Tibial nerve (tissue), 4 donors: Measurements from ENCODE around the gene CTSS.

Experiments used
- CTCF ChIP-seq, 5 experiments: fragments of 200-600 bp in 3 of 5; fragments of 450-650 bp in 2 of 5; sonication (generic) in 3 of 5; IDR thresholded peaks; one replicate each; pipeline ENCODE4 v1.5.1; 2016 to 2019; ENCODE audit warnings: antibody characterized with exemption in 5 of 5, mild to moderate bottlenecking in 3 of 5, moderate library complexity in 2 of 5
- EP300 ChIP-seq, 2 donors: sonication (generic); formaldehyde crosslinking; IDR thresholded peaks; one replicate each; pipeline ENCODE4 v1.6.1; 2017; ENCODE audit warnings: antibody characterized with exemption in 2 of 2, mild to moderate bottlenecking in 1 of 2
- POLR2A ChIP-seq, 2 donors: fragments of 450-650 bp; IDR thresholded peaks; one replicate each; pipeline ENCODE4 v1.6.1; 2017; ENCODE audit warnings: antibody characterized with exemption in 2 of 2, mild to moderate bottlenecking in 2 of 2, moderate library complexity in 2 of 2

- TF ChIP-seq CTCF (IDR thresholded peaks at IDR 0.05) (peak; percentile 49 to 75 (median 60)), POLR2A (IDR thresholded peaks at IDR 0.05) (no peak), EP300 (IDR thresholded peaks at IDR 0.05) (peak in 1 of 2 donors; percentile 50)
Measured at GRCh38 chr1:150813028-150813707, 47.6 kb upstream of the CTSS start.
